Mesenchymal stem cell (in vitro differentiated cells and primary cell): ENCODE results near the gene U2AF2.

Source experiments
- DNase-seq: peaks from one replicate; pipeline ENCODE4 v3.0.0-alpha.2; 2013
- H2AFZ ChIP-seq: one replicate; pipeline ENCODE4 v1.6.1; 2013; ENCODE audit warnings: low read depth, mild to moderate bottlenecking, control low read depth, inconsistent platforms, low read length, moderate library complexity
- H2AK5ac ChIP-seq: 2 replicates; pipeline ENCODE4 v1.6.1; 2013; ENCODE audit warnings: low read length, moderate library complexity, mild to moderate bottlenecking, inconsistent platforms; ENCODE audit not compliant: severe bottlenecking
- H2BK120ac ChIP-seq: one replicate; pipeline ENCODE4 v1.6.1; 2013; ENCODE audit warnings: low read depth, mild to moderate bottlenecking, inconsistent platforms, low read length, moderate library complexity
- H2BK12ac ChIP-seq, 2 experiments: one replicate each; pipeline ENCODE4 v1.6.1; 2013; ENCODE audit warnings: inconsistent platforms in 2 of 2, low read length in 2 of 2, mild to moderate bottlenecking in 2 of 2, moderate library complexity in 2 of 2, control low read depth in 1 of 2
- H2BK15ac ChIP-seq: one replicate; pipeline ENCODE4 v1.6.1; 2013; ENCODE audit warnings: mild to moderate bottlenecking, low read depth, inconsistent platforms; ENCODE audit not compliant: poor library complexity, severe bottlenecking
- H2BK5ac ChIP-seq: 2 replicates; pipeline ENCODE4 v1.6.1; 2013; ENCODE audit warnings: low read depth, mild to moderate bottlenecking, low read length, control low read depth, inconsistent platforms; ENCODE audit not compliant: poor library complexity, severe bottlenecking
- H3K14ac ChIP-seq, 2 experiments: one replicate each; pipeline ENCODE4 v1.6.1; 2013; ENCODE audit warnings: inconsistent platforms in 2 of 2, low read length in 2 of 2, control low read depth in 1 of 2, mild to moderate bottlenecking in 1 of 2, moderate library complexity in 1 of 2
- H3K18ac ChIP-seq, 2 experiments: one replicate each; pipeline ENCODE4 v1.6.1; 2013; ENCODE audit warnings: inconsistent platforms in 2 of 2, low read length in 2 of 2, control low read depth in 1 of 2, low read depth in 1 of 2, mild to moderate bottlenecking in 1 of 2
- H3K23ac ChIP-seq, 2 experiments: one replicate each; pipeline ENCODE4 v1.6.1; 2013; ENCODE audit warnings: inconsistent platforms in 2 of 2, low read length in 2 of 2, mild to moderate bottlenecking in 2 of 2, moderate library complexity in 2 of 2, control low read depth in 1 of 2
- H3K27ac ChIP-seq: 2 replicates; pipeline ENCODE4 v1.5.1; 2013; ENCODE audit warnings: mild to moderate bottlenecking, moderate library complexity, low read length, control low read depth, inconsistent platforms; ENCODE audit not compliant: poor library complexity, severe bottlenecking
- H3K27me3 ChIP-seq, 2 experiments: 2 replicates each; pipeline versions ENCODE4 v1.6.1 to v1.7.0; 2013; ENCODE audit warnings: low read length in 2 of 2, mild to moderate bottlenecking in 2 of 2, moderate library complexity in 2 of 2, control low read depth in 1 of 2, inconsistent platforms in 1 of 2; ENCODE audit not compliant: control insufficient read depth in 1 of 2, insufficient read depth in 1 of 2
- H3K36me3 ChIP-seq, 2 experiments: 2 replicates each; pipeline versions ENCODE4 v1.6.1 to v1.7.0; 2013; ENCODE audit warnings: low read length in 2 of 2, control low read depth in 1 of 2, inconsistent platforms in 1 of 2, low read depth in 1 of 2, mild to moderate bottlenecking in 1 of 2; ENCODE audit not compliant: insufficient read depth in 2 of 2, control insufficient read depth in 1 of 2
- H3K4ac ChIP-seq, 2 experiments: one replicate each; pipeline ENCODE4 v1.6.1; 2013; ENCODE audit warnings: inconsistent platforms in 2 of 2, low read length in 2 of 2, mild to moderate bottlenecking in 2 of 2, moderate library complexity in 2 of 2, control low read depth in 1 of 2, low read depth in 1 of 2
- H3K4me1 ChIP-seq: 2 replicates; pipeline ENCODE4 v1.6.1; 2013; ENCODE audit warnings: low read depth, low read length, control low read depth; ENCODE audit not compliant: control insufficient read depth, insufficient read depth
- H3K4me2 ChIP-seq: 2 replicates; pipeline ENCODE4 v1.6.1; 2013; ENCODE audit warnings: low read length, mild to moderate bottlenecking, inconsistent platforms; ENCODE audit not compliant: poor library complexity, severe bottlenecking
- H3K4me3 ChIP-seq, 2 experiments: 2 replicates each; pipeline versions ENCODE4 v1.5.1 to v1.7.0; 2013; ENCODE audit warnings: low read length in 2 of 2, mild to moderate bottlenecking in 2 of 2, control low read depth in 1 of 2, low read depth in 1 of 2; ENCODE audit not compliant: insufficient read depth in 1 of 2
- H3K79me1 ChIP-seq: replicated peaks from 2 replicates; pipeline ENCODE4 v1.6.1; 2013; ENCODE audit warnings: mild to moderate bottlenecking, control low read depth, low read length, inconsistent platforms; ENCODE audit not compliant: poor library complexity, severe bottlenecking
- H3K9ac ChIP-seq: 2 replicates; pipeline ENCODE4 v1.7.0; 2013; ENCODE audit warnings: mild to moderate bottlenecking, low read length, moderate library complexity
- H3K9me3 ChIP-seq: 2 replicates; pipeline ENCODE4 v1.7.0; 2013; ENCODE audit warnings: mild to moderate bottlenecking, low read length; ENCODE audit not compliant: control insufficient read depth
- H4K8ac ChIP-seq: one replicate; pipeline ENCODE4 v1.6.1; 2013; ENCODE audit warnings: inconsistent platforms, mild to moderate bottlenecking, low read length, moderate library complexity
- H4K91ac ChIP-seq: one replicate; pipeline ENCODE4 v1.6.1; 2013; ENCODE audit warnings: mild to moderate bottlenecking, low read length, inconsistent platforms
- WGBS: methylation state at CpG from one replicate; pipeline ENCODE4 v1.1.7; 2013; ENCODE audit warnings: mixed read lengths; 5-methylcytosine and 5-hydroxymethylcytosine counted together

The U2AF2 gene

DNA sequence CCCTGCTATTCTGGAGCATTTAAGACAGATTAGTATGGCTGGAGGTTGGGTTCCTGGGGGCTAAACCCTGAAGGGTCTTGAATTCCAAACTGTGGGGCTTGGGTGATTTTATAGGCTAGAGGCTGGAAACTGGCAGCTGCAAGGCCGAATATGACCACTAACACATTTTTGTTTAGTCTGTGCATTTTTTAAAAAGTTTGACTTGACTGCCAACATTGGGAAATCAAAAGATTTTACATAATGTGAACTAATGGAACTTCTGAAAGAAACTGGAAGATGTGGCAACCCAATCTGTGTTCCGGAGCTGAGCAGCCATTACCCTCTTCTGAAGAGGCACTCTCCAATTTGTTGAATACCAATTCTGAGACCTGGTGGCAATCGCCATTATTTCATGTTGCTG, 35.5 kb upstream of the U2AF2 start:
- H2BK12ac ChIP-seq: no peak overlapping the region
- no peak overlapping the region for H3K23ac ChIP-seq
- H3K9ac ChIP-seq: no peak overlapping the region
- H2BK5ac ChIP-seq: no peak overlapping the region
- no peak overlapping the region for H4K8ac ChIP-seq
- H2AK5ac ChIP-seq: no peak overlapping the region
- no peak overlapping the region for H3K14ac ChIP-seq
- H3K79me1 ChIP-seq: peaks cover 43% of the 10 kb centered on the region
- H4K91ac ChIP-seq: no peak overlapping the region
- no peak overlapping the region for H3K4me2 ChIP-seq
- H3K4ac ChIP-seq: no peak overlapping the region
- WGBS: 94% methylated on average over 3 of the region's 3 CpGs
- no peak overlapping the region for H3K27ac ChIP-seq
- H2AFZ ChIP-seq: no peak overlapping the region
- H3K4me1 ChIP-seq: peaks cover 7% of the 10 kb centered on the region
- H3K18ac ChIP-seq: no peak overlapping the region
- no peak overlapping the region for H3K4me3 ChIP-seq
- DNase-seq: peak; percentile 33
- no peaks in the 10 kb centered on the region for H3K27me3 ChIP-seq
- H2BK120ac ChIP-seq: no peak overlapping the region
- peaks cover 31 to 64% of the 10 kb centered on the region in 2 experiments for H3K36me3 ChIP-seq
- no peak overlapping the region for H2BK15ac ChIP-seq
- H3K9me3 ChIP-seq: no peaks in the 10 kb centered on the region

DNA sequence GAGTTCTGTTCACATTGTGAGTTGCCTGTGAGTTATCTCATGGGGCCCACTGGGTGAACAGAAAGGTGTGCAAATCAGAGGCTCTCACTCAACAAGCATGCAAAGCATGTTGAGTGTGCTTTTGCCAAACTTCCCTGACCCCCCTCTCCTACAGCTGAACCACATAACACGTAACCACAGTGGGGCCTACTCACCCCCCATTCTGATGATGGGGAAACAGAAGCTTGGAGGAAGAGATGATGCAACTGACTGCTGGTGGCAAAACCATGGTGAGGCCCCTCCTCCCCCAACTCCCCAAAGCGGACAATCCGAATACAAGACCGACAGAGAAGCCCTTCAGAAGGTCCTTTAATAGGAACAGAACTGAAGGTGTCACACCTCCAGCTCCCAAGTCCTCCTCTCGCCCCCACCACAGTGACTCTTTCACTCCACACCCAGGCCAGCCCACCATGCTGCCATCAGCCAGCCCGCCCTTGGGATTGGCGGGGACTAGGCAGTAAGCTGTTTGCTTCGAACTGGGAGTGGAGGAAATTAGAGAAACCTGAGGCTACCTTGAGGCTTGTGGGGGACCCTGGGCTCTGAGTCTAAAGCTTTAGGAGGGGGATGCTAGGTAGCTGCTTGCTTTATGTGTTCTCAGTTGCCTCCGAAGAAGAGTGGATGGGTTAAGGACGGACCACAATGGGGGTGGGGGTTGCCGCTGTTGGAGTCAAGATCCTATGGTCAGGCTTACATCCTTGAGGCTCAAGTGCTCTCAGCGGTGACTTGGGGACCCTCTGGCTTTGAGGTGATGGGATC, 34.2 kb upstream of the U2AF2 start:
- Histone ChIP-seq H3K4ac (no peak overlapping the region), H3K4me2 (no peak overlapping the region), H4K91ac (no peak overlapping the region), H3K9me3 (no peaks in the 10 kb centered on the region), H2AFZ (no peak overlapping the region), H3K27ac (no peak overlapping the region), H2BK120ac (no peak overlapping the region), H3K79me1 (peaks cover 34% of the 10 kb centered on the region), H3K9ac (no peak overlapping the region), H2BK12ac (no peak overlapping the region), H2BK15ac (no peak overlapping the region), H3K4me3 (no peak overlapping the region), H4K8ac (no peak overlapping the region), H3K18ac (no peak overlapping the region), H3K4me1 (peaks cover 10% of the 10 kb centered on the region), H2AK5ac (no peak overlapping the region), H2BK5ac (no peak overlapping the region), H3K36me3 (peaks cover 27 to 50% of the 10 kb centered on the region in 2 experiments), H3K27me3 (no peaks in the 10 kb centered on the region), H3K23ac (no peak overlapping the region), H3K14ac (no peak overlapping the region)
- 97% methylated on average over 12 of the region's 12 CpGs for WGBS
- DNase-seq: no peak

DNA sequence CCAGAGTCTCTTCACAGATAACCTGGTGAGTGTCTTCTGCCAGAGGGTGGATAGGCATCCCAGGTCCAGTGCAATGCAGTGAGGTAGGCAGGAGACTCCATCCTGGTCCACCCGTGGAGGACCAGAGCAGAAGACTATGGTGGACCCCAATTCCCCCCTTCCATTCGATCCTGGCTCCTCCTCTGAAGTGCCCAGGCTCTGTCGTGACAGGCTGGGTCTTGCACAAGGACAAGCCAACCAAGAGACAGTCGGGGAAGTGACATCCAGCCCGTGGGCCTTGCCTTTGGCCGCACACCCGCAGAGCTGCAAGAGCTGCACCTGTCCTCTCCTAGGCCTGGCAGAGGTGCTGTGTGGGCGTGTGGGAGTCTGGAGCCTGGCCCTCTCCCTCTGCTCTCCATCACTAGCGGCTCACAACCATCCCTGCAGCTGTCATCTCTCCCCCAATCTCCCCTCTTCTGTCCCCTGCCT, 33.6 kb upstream of the U2AF2 start:
- Histone ChIP-seq H3K36me3 (peaks cover 22 to 44% of the 10 kb centered on the region in 2 experiments), H2AK5ac (no peak overlapping the region), H3K9me3 (no peaks in the 10 kb centered on the region), H3K23ac (no peak overlapping the region), H3K4me1 (peaks cover 8% of the 10 kb centered on the region), H2BK120ac (no peak overlapping the region), H2BK12ac (no peak overlapping the region), H3K79me1 (peaks cover 30% of the 10 kb centered on the region), H3K27me3 (no peaks in the 10 kb centered on the region), H4K8ac (no peak overlapping the region), H3K27ac (no peak overlapping the region), H2BK15ac (no peak overlapping the region), H3K4ac (no peak overlapping the region), H3K14ac (no peak overlapping the region), H4K91ac (no peak overlapping the region), H3K9ac (no peak overlapping the region), H3K18ac (no peak overlapping the region), H2AFZ (no peak overlapping the region), H2BK5ac (no peak overlapping the region), H3K4me2 (no peak overlapping the region), H3K4me3 (no peak overlapping the region)
- 96% methylated on average over 9 of the region's 9 CpGs for whole genome bisulfite sequencing
- no peak for DNase-seq

DNA sequence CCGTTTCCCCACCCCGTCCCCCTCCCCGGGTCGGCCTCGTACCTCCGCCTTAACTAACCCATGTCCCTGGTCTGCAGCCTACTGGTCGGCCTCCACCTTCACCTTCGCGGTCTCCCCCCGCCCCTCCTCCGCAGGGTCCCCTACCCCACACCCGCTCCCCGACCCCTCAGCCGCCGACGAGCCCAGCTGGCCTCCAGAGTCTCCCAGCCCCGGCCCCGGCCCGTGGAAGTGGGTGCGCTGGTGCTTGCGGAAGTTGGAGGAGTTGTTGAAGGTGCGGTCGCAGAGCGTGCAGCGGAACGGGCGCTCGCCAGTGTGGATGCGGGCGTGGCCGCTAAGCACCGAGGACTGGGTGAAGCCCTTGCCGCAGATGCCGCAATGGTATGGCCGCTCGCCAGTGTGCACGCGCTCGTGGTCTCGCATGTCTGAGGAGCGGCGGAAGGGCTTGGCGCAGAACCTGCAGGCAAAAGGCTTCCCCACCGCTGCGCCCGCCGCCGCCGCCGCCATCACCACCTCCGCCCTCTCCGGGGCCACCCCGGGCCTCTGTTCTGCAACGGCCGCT, 33.1 kb upstream of the U2AF2 start:
- Histone ChIP-seq H3K4me3 (no peak overlapping the region), H3K4me2 (no peak overlapping the region), H2BK5ac (no peak overlapping the region), H4K91ac (no peak overlapping the region), H3K27me3 (no peaks in the 10 kb centered on the region), H3K23ac (no peak overlapping the region), H3K36me3 (peaks cover 17 to 39% of the 10 kb centered on the region in 2 experiments), H3K4me1 (peaks cover 7% of the 10 kb centered on the region), H3K79me1 (peaks cover 25% of the 10 kb centered on the region), H3K14ac (no peak overlapping the region), H2BK120ac (no peak overlapping the region), H4K8ac (no peak overlapping the region), H3K9ac (no peak overlapping the region), H2AK5ac (no peak overlapping the region), H2BK15ac (no peak overlapping the region), H2AFZ (no peak overlapping the region), H3K9me3 (no peaks in the 10 kb centered on the region), H2BK12ac (no peak overlapping the region), H3K18ac (no peak overlapping the region), H3K4ac (no peak overlapping the region), H3K27ac (no peak overlapping the region)
- DNase-seq: no peak
- WGBS: 96% methylated on average over 55 of the region's 55 CpGs
